NB4 (cell line): Measurements from ENCODE around the gene RAB8A.

Experiments
- DNase-seq: peaks from one replicate; pipeline ENCODE4 v3.0.0; 2010; ENCODE audit warnings: low read depth
- H3K4me3 ChIP-seq: one replicate; pipeline ENCODE4 v1.5.1; 2011; ENCODE audit warnings: mild to moderate bottlenecking, low read depth, low read length, moderate library complexity
- CTCF ChIP-seq: IDR thresholded peaks from one replicate; pipeline ENCODE4 v1.5.1; 2012; ENCODE audit warnings: low read depth, low read length
- MAX ChIP-seq: IDR thresholded peaks from 2 replicates; pipeline ENCODE4 v1.6.1; 2011; ENCODE audit warnings: low read depth, low read length
- MYC ChIP-seq: IDR thresholded peaks from 2 replicates; pipeline ENCODE4 v1.6.1; 2011; ENCODE audit warnings: low read depth, low read length
- POLR2A ChIP-seq: IDR thresholded peaks from 2 replicates; pipeline ENCODE4 v1.6.1; 2011; ENCODE audit warnings: mild to moderate bottlenecking; ENCODE audit not compliant: insufficient read length; ENCODE audit errors: extremely low read depth

RAB8A gene

GRCh38 chr19:16067205-16067938 is 44.3 kb upstream of the RAB8A start:
- H3K4me3 ChIP-seq = peak overlapping the region; percentile 54
- TF ChIP-seq POLR2A (no peak), CTCF (no peak), MYC (no peak), MAX (no peak)
- peak; percentile 49 for DNase-seq

- TF ChIP-seq CTCF (no peak), MAX (no peak)
- DNase-seq = no peak
- H3K4me3 ChIP-seq = peak overlapping the region; percentile 54
Measured at GRCh38 chr19:16068696-16069259, 42.9 kb upstream of the RAB8A start.

GRCh38 chr19:16069813-16070365 is 41.8 kb upstream of the RAB8A start:
- no peak for DNase-seq
- peak overlapping the region; percentile 21 for H3K4me3 ChIP-seq
- no peak for TF ChIP-seq MAX
- TF ChIP-seq MYC = no peak
- no peak for TF ChIP-seq CTCF
- no peak for TF ChIP-seq POLR2A

- peak; percentile 77 for DNase-seq
- TF ChIP-seq CTCF (no peak), MAX (no peak), POLR2A (no peak), MYC (no peak)
- H3K4me3 ChIP-seq = peak overlapping the region; percentile 21
Measured at GRCh38 chr19:16070366-16070990, 41.2 kb upstream of the RAB8A start.

GRCh38 chr19:16071072-16071691 is 40.5 kb upstream of the RAB8A start:
- DNase-seq = no peak
- H3K4me3 ChIP-seq = no peak overlapping the region
- TF ChIP-seq MYC (no peak), MAX (no peak), CTCF (no peak), POLR2A (no peak)
